Myocyte (in vitro differentiated cells): ENCODE results near the gene CPNE1. TPM values are rescaled to one million over a fixed set of nuclear protein-coding genes. Genes with fewer than 3 reads are reported as not detected.

ENCODE experiments used
- DNase-seq: peaks from one replicate; pipeline ENCODE4 v3.0.0-alpha.2; 2012; ENCODE audit warnings: low read depth
- total RNA-seq: library from RNA; depleted of rRNA; stranded (reverse); fragments of >200 nt; gene quantifications from 2 replicates; pipeline ENCODE4 v1.2.3, GENCODE V29; 2014

Gene CPNE1
- total RNA-seq, 1 donor from 2014 or later, result 117 TPM

- DNase-seq, result no peak
These were observed 43.1 kb downstream of the CPNE1 start for GRCh38 chr20:35621560-35621946.

GRCh38 chr20:35620818-35621559 lies 43.7 kb downstream of the CPNE1 start:
- DNase-seq, result no peak

- peak; percentile 57 for DNase-seq
These were observed 45.3 kb downstream of the CPNE1 start for GRCh38 chr20:35619196-35620095.

GRCh38 chr20:35618263-35619131 lies 46.2 kb downstream of the CPNE1 start:
- DNase-seq, result no peak

- DNase-seq, result peak; percentile 54
These were observed 47.1 kb downstream of the CPNE1 start for GRCh38 chr20:35617397-35618262.

DNA sequence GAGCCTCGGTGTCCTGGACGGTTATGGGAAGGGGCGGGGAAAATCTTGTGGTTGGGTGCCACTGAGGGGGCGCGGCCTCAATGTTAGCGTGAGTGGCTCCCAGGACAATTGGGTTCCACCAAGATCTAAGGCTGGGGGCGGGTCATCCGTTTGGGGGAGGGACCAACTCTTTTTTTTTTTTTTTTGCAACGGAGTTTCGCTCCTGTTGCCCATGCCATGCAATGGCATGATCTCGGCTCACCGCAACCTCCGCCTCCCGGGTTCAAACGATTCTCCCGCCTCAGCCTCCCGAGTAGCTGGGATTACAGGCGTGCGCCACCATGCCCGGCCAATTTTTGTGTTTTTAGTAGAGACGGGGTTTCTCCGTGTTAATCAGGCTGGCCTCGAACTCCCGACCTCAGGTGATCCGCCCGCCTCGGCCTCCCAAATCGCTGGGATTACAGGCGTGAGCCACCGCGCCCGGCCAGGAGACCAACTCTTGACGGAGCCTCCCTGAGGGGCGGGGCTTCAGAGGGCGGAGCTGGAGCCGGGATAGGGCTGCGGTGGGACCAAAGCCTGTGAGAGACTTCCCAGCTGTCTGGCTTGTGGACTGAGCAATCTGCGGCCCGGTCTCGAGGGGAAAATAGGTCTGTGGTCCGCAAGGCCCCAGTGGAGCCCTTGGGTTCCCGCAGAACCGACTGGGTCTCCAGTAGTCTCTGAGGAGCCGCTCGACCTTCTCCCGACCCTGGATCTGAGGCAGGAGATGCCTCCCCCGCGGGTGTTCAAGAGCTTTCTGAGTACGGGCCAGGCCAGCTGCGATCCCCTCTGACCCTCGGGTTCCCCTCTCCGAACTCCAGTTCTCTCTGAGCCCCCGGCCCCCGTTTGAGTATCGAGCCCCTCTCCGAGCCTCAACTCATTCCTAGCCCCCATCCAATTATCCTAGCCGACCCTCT lies 48.0 kb downstream of the CPNE1 start:
- peak; percentile 100 for DNase-seq

DNA sequence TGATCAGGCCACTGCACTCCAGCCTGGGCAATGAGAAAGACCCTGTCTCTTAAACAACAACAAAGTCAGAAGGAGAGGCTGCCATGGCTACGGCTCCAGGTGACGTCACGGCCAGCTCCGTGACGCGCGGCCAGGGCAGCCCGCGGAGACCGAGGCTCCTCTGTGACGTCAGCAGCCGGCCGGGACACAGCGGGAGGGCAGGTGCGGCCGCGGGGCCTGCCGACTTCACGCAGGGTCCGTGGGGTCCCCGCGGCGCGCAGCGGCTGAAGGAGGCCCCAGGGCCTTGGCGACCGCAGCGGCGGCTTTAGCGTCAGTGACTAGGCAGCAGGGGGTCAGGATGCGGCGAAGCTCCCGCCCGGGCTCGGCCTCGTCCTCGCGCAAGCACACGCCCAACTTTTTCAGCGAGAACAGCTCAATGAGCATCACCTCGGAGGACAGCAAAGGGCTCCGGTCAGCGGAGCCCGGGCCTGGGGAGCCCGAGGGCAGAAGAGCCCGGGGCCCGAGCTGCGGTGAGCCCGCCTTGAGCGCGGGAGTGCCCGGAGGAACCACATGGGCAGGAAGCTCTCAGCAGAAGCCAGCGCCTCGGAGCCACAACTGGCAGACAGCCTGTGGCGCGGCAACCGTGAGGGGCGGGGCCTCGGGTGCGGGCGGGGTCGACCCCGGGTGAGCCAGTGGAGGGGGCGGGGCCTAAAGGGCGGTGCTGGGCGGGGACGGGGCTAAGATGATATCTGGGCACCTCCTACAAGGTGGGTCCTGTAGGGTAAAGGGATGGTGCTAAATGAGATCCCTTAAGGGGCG lies 48.8 kb downstream of the CPNE1 start, which contains the start of gene SPAG4:
Gene SPAG4, plus strand, starts transcription at position 163 of the 798 bp plus-strand sequence. Its CDS starts 175 bp downstream, at position 338.
- DNase-seq, result no peak

GRCh38 chr20:35611482-35611881 lies 53.2 kb downstream of the CPNE1 start:
- no peak for DNase-seq

DNA sequence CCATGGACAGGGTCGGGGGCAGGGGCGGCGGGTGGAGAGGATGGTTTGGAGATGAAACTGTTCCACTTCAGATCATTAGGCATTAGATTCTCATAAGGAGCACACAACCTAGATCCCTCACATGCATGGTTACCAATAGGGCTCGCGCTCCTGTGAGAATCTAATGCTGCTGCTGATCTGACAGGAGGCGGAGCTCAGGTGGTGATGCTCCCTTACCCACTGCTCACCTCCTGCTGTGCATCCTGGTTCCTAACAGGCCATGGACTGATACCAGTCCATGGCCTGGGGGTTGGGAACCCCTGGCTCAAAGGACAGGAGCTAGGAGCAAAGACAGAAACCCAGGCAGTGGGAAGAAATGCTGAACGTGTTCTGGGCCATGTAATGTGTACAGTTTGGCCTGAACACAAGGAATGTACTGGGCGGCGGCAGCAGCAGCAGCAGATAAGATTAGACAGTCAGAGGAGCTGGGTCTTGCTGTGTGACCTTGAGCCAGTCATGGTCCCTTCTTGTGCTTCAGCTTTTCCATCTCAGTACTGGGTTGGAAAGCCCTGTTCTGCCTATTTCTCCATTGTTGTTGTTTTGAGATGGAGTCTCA lies 53.8 kb downstream of the CPNE1 start:
- DNase-seq, result no peak

DNA sequence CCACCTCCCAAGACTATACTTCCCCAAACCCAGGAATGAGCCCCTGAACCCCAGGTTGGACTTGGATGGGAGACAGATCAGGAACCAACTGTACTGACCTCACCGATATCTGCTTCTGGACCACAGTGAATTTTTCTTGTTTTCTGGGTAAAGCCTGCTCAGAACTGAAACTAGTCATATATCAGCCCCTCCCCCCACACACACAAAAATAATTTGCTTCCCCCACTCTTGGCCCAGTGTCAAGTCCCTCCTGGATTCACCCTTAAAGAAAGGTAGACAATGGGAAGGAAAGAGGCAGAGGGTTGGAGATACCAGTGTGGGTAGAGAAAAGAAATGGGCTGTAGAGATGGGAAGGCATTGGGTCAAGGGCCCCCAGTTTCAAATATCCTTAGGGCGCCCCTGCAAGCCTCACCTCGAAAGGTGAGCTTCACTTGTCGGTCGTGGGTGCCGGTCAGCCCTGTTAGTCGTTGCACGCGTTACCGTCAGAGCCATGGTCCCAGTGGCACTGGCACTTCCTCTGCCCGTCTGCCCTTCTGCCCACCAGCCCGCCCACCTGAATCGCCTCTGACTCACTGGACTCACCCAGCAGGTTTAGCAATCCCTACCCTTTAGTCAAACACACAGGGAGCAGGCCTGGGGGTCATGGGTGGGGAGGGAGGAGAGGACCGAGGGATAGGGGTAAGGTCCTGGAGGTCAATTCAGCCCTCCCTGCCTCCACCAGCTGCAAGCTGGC lies 57.5 kb downstream of the CPNE1 start:
- no peak for DNase-seq

DNA sequence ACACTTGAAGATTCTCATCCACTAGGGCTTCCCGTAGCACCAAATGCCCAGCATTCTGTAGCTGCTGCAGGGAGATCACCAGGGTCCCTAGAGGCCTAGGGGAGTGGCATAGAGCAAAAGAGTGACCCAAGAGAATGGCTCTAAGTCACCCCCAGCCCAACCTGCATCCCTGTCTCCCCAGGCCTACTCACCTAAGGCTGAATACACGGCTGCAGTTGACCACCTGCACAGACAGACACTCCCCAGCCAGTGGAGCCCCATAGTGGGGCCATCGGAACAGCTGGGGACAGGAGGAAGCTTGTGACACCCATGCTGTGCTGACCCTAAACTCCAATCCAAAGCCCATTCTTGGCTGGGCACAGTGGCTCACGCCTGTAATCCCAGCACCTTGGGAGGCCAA lies 58.6 kb downstream of the CPNE1 start:
- no peak for DNase-seq

GRCh38 chr20:35604449-35604747 lies 60.3 kb downstream of the CPNE1 start:
- DNase-seq, result no peak

DNA sequence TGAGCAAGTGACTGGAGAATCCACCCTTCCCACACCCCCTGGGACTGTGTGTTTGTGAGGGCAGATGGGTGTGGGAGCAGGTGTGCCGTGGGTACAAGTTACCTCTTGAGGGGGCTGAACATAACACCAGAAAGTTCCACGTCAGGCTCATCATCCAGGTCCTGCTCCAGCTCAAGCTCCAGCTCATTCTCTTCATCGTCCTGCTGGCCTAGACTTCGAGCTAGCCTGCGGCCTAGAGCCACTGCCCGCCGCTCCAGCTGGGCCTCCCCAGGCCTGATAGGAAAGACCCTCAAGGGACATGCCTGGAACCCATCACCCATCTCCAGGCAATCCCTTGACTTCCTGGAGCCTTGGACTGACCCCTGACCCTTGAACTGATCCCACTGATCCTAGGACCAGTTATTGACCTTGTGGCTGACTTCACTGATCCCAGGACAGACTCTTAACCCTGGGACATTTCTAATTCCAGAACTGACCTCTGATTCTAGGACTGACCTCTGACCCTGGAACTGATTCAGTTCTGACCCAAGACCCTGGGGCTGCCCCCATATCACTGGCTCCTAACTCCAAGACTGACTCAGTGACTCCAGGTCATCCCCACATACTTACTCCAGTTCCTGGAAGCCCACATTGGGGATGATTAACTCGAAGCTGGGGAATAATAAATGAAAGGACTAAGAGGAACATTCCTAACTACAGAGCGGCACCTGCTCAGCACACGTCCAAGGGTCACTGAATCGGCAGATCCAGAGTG lies 60.8 kb downstream of the CPNE1 start:
- no peak for DNase-seq

GRCh38 chr20:35602851-35603495 lies 61.7 kb downstream of the CPNE1 start:
- no peak for DNase-seq

- no peak for DNase-seq
These were observed 62.7 kb downstream of the CPNE1 start for GRCh38 chr20:35601990-35602389.
